H9 (cell line): ENCODE results near the gene KANSL1L. TPM values are rescaled to one million over a fixed set of nuclear protein-coding genes. Genes with fewer than 3 reads are reported as not detected.

ENCODE experiments used
- DNase-seq: peaks from one replicate; pipeline ENCODE4 v3.0.0-alpha.2; 2017
- H2AFZ ChIP-seq: one replicate; pipeline ENCODE4 v1.6.1; 2013; ENCODE audit warnings: mild to moderate bottlenecking, low read length, control low read depth, moderate library complexity
- H2AK5ac ChIP-seq: 2 replicates; pipeline ENCODE4 v1.6.1; 2013; ENCODE audit warnings: low read length, control low read depth, mixed read lengths; ENCODE audit not compliant: insufficient read length
- H2BK120ac ChIP-seq: one replicate; pipeline ENCODE4 v1.6.1; 2013; ENCODE audit warnings: low read depth, mild to moderate bottlenecking, low read length, control low read depth, inconsistent platforms; ENCODE audit not compliant: poor library complexity, severe bottlenecking
- H2BK12ac ChIP-seq: 2 replicates; pipeline ENCODE4 v1.6.1; 2013; ENCODE audit warnings: low read length, control low read depth, mixed read lengths, low read depth; ENCODE audit not compliant: insufficient read length
- H2BK15ac ChIP-seq: 2 replicates; pipeline ENCODE4 v1.6.1; 2013; ENCODE audit warnings: low read depth, low read length, control low read depth
- H2BK20ac ChIP-seq: one replicate; pipeline ENCODE4 v1.6.1; 2013; ENCODE audit warnings: low read depth, mild to moderate bottlenecking, low read length, control low read depth, inconsistent platforms; ENCODE audit not compliant: poor library complexity, severe bottlenecking
- H2BK5ac ChIP-seq: 2 replicates; pipeline ENCODE4 v1.6.1; 2013; ENCODE audit warnings: low read length, control low read depth, mixed read lengths; ENCODE audit not compliant: insufficient read length
- H3K14ac ChIP-seq: 2 replicates; pipeline ENCODE4 v1.6.1; 2013; ENCODE audit warnings: low read length, control low read depth; ENCODE audit not compliant: insufficient read depth
- H3K18ac ChIP-seq: 2 replicates; pipeline ENCODE4 v1.6.1; 2013; ENCODE audit warnings: low read depth, mild to moderate bottlenecking, mixed read lengths, low read length, control low read depth; ENCODE audit not compliant: insufficient read length
- H3K23ac ChIP-seq: 2 replicates; pipeline ENCODE4 v1.6.1; 2013; ENCODE audit warnings: low read length, control low read depth, mixed read lengths, low read depth; ENCODE audit not compliant: insufficient read length
- H3K23me2 ChIP-seq: 2 replicates; pipeline ENCODE4 v1.6.1; 2013; ENCODE audit warnings: low read depth, mild to moderate bottlenecking, mixed read lengths, low read length, control low read depth; ENCODE audit not compliant: insufficient read length, poor library complexity, severe bottlenecking
- H3K27ac ChIP-seq: 2 replicates; pipeline ENCODE4 v1.5.1; 2013; ENCODE audit warnings: low read length, control low read depth, mixed read lengths, low read depth; ENCODE audit not compliant: insufficient read length
- H3K27me3 ChIP-seq: 2 replicates; pipeline ENCODE4 v1.6.1; 2013; ENCODE audit warnings: low read length, control low read depth, inconsistent platforms; ENCODE audit not compliant: insufficient read depth
- H3K4ac ChIP-seq: 2 replicates; pipeline ENCODE4 v1.6.1; 2013; ENCODE audit warnings: low read depth, mild to moderate bottlenecking, control low read depth, inconsistent platforms, low read length, moderate library complexity
- H3K4me1 ChIP-seq: 2 replicates; pipeline ENCODE4 v1.6.1; 2013; ENCODE audit warnings: low read length, control low read depth, inconsistent platforms; ENCODE audit not compliant: insufficient read depth
- H3K4me2 ChIP-seq: 2 replicates; pipeline ENCODE4 v1.6.1; 2013; ENCODE audit warnings: low read length, control low read depth, mixed read lengths; ENCODE audit not compliant: insufficient read length, insufficient read depth
- H3K56ac ChIP-seq: 2 replicates; pipeline ENCODE4 v1.6.1; 2013; ENCODE audit warnings: low read depth, mild to moderate bottlenecking, mixed read lengths, low read length, control low read depth; ENCODE audit not compliant: insufficient read length
- H3K79me1 ChIP-seq: 2 replicates; pipeline ENCODE4 v1.6.1; 2013; ENCODE audit warnings: low read depth, mild to moderate bottlenecking, moderate library complexity, low read length, control low read depth, inconsistent platforms; ENCODE audit not compliant: insufficient read depth, poor library complexity, severe bottlenecking
- H3K79me2 ChIP-seq: 2 replicates; pipeline ENCODE4 v1.6.1; 2013; ENCODE audit warnings: low read length, control low read depth, inconsistent platforms; ENCODE audit not compliant: insufficient read depth
- H3K9ac ChIP-seq: 2 replicates; pipeline ENCODE4 v1.6.1; 2013; ENCODE audit warnings: low read length, control low read depth, mixed read lengths; ENCODE audit not compliant: insufficient read length; ENCODE audit errors: extremely low read depth
- H3K9me3 ChIP-seq: one replicate; pipeline ENCODE4 v1.6.1; 2013; ENCODE audit warnings: low read depth, low read length, inconsistent platforms; ENCODE audit not compliant: control insufficient read depth
- H3T11ph ChIP-seq: one replicate; pipeline ENCODE4 v1.6.1; 2013; ENCODE audit warnings: mild to moderate bottlenecking, low read length, control low read depth, inconsistent platforms
- H4K20me1 ChIP-seq: one replicate; pipeline ENCODE4 v1.6.1; 2013; ENCODE audit not compliant: control insufficient read depth, insufficient read length, insufficient read depth
- H4K5ac ChIP-seq: 2 replicates; pipeline ENCODE4 v1.6.1; 2013; ENCODE audit warnings: low read depth, mild to moderate bottlenecking, mixed read lengths, low read length, control low read depth; ENCODE audit not compliant: insufficient read length
- H4K8ac ChIP-seq: replicated peaks from 2 replicates; pipeline ENCODE4 v1.6.1; 2013; ENCODE audit warnings: low read length, control low read depth, mixed read lengths, low read depth; ENCODE audit not compliant: insufficient read length
- H4K91ac ChIP-seq: 2 replicates; pipeline ENCODE4 v1.6.1; 2013; ENCODE audit warnings: low read depth, mild to moderate bottlenecking, moderate library complexity, mixed read lengths, low read length, control low read depth; ENCODE audit not compliant: insufficient read length
- H3K27ac Mint-ChIP-seq, 3 experiments: 2 replicates in 2 of 3; 3 replicates in 1 of 3; pipeline ENCODE4 v1.8.0; 2020 to 2021; ENCODE audit warnings: mixed read lengths in 3 of 3, mild to moderate bottlenecking in 1 of 3, moderate library complexity in 1 of 3
- H3K27me3 Mint-ChIP-seq: 2 replicates; pipeline ENCODE4 v1.8.0; 2021; ENCODE audit warnings: low read depth, mild to moderate bottlenecking, moderate library complexity, mixed read lengths
- H3K36me3 Mint-ChIP-seq, 3 experiments: 2 replicates in 2 of 3; 3 replicates in 1 of 3; pipeline ENCODE4 v1.8.0; 2020 to 2021; ENCODE audit warnings: low read depth in 3 of 3, mixed read lengths in 3 of 3; ENCODE audit not compliant: insufficient read depth in 1 of 3
- H3K4me1 Mint-ChIP-seq, 2 experiments: 2 replicates each; pipeline ENCODE4 v1.8.0; 2020; ENCODE audit warnings: mixed read lengths in 2 of 2
- H3K4me3 Mint-ChIP-seq, 2 experiments: 2 replicates in 1 of 2; 3 replicates in 1 of 2; pipeline ENCODE4 v1.8.0; 2020 to 2021; ENCODE audit warnings: mild to moderate bottlenecking in 2 of 2, mixed read lengths in 2 of 2, moderate library complexity in 1 of 2
- H3K9me3 Mint-ChIP-seq, 2 experiments: 2 replicates in 1 of 2; 3 replicates in 1 of 2; pipeline ENCODE4 v1.8.0; 2020; ENCODE audit warnings: mild to moderate bottlenecking in 2 of 2, mixed read lengths in 2 of 2, moderate library complexity in 1 of 2
- WGBS: extraction: QIAGEN DNeasy Blood & Tissue Kit; methylation state at CpG from one replicate; pipeline ENCODE4 v1.1.7; 2013; ENCODE audit warnings: missing lambda C conversion rate, low lambda C conversion rate, mixed read lengths; ENCODE audit not compliant: insufficient read length; ENCODE audit errors: extremely low coverage; 5-methylcytosine and 5-hydroxymethylcytosine counted together
- total RNA-seq: library from RNA; stranded (reverse); gene quantifications from 2 replicates; pipeline ENCODE4 v1.2.1, GENCODE V29; 2021
- TF ChIP-seq, protein P1 (sequence below): fragments of 200-600 bp; sonication (generic); conservative IDR thresholded peaks from 3 replicates; pipeline ENCODE4 v1.8.0; 2021; ENCODE audit warnings: antibody characterized with exemption, mild to moderate bottlenecking

KANSL1L gene
- total RNA-seq, 1 experiment from 2014 or later, result 8.2 TPM

DNA sequence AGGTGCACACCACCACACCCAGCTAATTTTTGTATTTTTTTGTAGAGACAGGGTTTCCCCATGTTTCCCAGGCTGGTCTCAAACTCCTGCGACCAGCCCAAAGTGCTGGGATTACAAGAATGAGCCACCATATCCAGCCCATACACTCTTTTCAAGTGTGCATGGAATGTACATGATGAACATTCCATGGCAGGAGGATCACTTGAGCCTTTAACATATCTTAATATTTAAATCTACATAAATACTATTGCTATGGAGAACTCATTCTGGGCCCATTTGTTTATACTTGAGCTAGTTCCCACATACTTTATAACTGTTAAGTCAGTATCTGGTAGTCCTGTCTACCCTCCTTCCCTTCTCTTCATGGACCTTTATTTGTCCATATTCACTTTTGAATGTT lies 120.3 kb downstream of the KANSL1L start:
- Histone ChIP-seq H2AFZ (no peak overlapping the region), H3K27ac (no peak overlapping the region), H3K79me2 (no peaks in the 10 kb centered on the region), H3K23ac (no peak overlapping the region), H3T11ph (no peak overlapping the region), H2BK15ac (no peak overlapping the region), H4K91ac (no peak overlapping the region), H3K56ac (no peak overlapping the region), H4K20me1 (no peaks in the 10 kb centered on the region), H3K4me1 (no peaks in the 10 kb centered on the region), H4K5ac (no peak overlapping the region), H3K4me2 (no peak overlapping the region), H2BK20ac (no peak overlapping the region), H2BK12ac (no peak overlapping the region), H2BK5ac (no peak overlapping the region), H3K14ac (no peak overlapping the region), H2AK5ac (no peak overlapping the region), H4K8ac (no peak overlapping the region), H3K4ac (no peak overlapping the region), H3K23me2 (no peaks in the 10 kb centered on the region), H3K27me3 (no peaks in the 10 kb centered on the region), H2BK120ac (no peak overlapping the region), H3K9me3 (peaks cover 2% of the 10 kb centered on the region), H3K9ac (no peak overlapping the region), H3K79me1 (no peaks in the 10 kb centered on the region), H3K18ac (no peak overlapping the region)
- Mint-ChIP-seq H3K4me1 (peaks cover 8 to 10% of the 10 kb centered on the region in 2 experiments; a peak in 2 of 4 replicates), H3K4me3 (no peak overlapping the region), H3K36me3 (peaks cover 21 to 43% (median 30%) of the 10 kb centered on the region in 3 experiments), H3K9me3 (peaks cover 26 to 36% of the 10 kb centered on the region in 2 experiments), H3K27me3 (no peaks in the 10 kb centered on the region), H3K27ac (no peak overlapping the region)
- WGBS, result no CpG with 5 or more reads among the region's 1 CpG
- DNase-seq, result no peak
- TF ChIP-seq, protein P1, sequence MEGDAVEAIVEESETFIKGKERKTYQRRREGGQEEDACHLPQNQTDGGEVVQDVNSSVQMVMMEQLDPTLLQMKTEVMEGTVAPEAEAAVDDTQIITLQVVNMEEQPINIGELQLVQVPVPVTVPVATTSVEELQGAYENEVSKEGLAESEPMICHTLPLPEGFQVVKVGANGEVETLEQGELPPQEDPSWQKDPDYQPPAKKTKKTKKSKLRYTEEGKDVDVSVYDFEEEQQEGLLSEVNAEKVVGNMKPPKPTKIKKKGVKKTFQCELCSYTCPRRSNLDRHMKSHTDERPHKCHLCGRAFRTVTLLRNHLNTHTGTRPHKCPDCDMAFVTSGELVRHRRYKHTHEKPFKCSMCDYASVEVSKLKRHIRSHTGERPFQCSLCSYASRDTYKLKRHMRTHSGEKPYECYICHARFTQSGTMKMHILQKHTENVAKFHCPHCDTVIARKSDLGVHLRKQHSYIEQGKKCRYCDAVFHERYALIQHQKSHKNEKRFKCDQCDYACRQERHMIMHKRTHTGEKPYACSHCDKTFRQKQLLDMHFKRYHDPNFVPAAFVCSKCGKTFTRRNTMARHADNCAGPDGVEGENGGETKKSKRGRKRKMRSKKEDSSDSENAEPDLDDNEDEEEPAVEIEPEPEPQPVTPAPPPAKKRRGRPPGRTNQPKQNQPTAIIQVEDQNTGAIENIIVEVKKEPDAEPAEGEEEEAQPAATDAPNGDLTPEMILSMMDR, result no peak
